ENCODE data around the gene ZNF830. TPM values are rescaled to one million over a fixed set of nuclear protein-coding genes. Genes with fewer than 3 reads are reported as not detected.

Gene ZNF830
- total RNA-seq, 2 experiments from 2014 or later, result 25.0 to 25.5 TPM

DNA sequence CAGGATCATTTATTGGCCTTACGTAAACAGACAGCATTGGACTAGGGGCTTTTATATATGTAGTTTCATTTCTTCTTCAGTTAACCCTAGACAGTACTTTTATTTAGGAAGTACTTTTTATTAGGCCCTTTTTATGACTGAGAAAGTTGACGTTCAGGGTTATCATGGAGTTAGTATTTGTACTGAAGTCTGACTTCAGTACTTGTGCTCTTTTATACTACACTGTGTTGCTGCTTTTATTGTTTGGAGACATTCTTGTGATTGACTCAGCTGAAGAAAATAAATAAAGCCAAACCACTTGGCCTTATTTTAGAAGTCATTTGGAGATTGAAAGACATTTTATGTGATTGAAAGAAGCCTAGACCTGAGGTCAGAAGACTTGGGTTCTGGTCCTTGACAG lies 25.9 kb downstream of the ZNF830 start:
- DNase-seq (ENCODE audit: low spot score), result no peak
- H4K20me1 ChIP-seq (ENCODE audit: insufficient read depth, low read length), result no peaks in the 10 kb centered on the region
- no peak overlapping the region for H2AFZ ChIP-seq (ENCODE audit: low read length)
- POLR2A ChIA-PET, result no interaction called here
- H3K27ac ChIP-seq (ENCODE audit: low read depth, low read length, poor library complexity, severe bottlenecking), result no peak overlapping the region
- TF ChIP-seq EZH2phosphoT487 (IDR thresholded peaks at IDR 0.05; ENCODE audit: borderline replicate concordance, low read depth, low read length), result no peak
- TF ChIP-seq CTCF (conservative IDR thresholded peaks at IDR 0.05; ENCODE audit: low read length), result no peak
- peaks cover 13% of the 10 kb centered on the region; the same call in 1 of the 2 replicates for H3K79me2 ChIP-seq (ENCODE audit: insufficient read depth, low read depth, low read length)
- CTCF ChIA-PET (ENCODE audit: unreplicated experiment), result no interaction called here
- no peaks in the 10 kb centered on the region for H3K9me3 ChIP-seq (ENCODE audit: low read length)
- H3K4me1 ChIP-seq (ENCODE audit: insufficient read depth, low read length, poor library complexity, severe bottlenecking), result peaks cover 4% of the 10 kb centered on the region
- no peak overlapping the region for H3K4me3 ChIP-seq (ENCODE audit: low read depth, low read length, poor library complexity, severe bottlenecking)
- peaks cover 92% of the 10 kb centered on the region for H3K36me3 ChIP-seq (ENCODE audit: insufficient read depth, low read length)
- no peak overlapping the region for H3K4me2 ChIP-seq (ENCODE audit: low read length)
- intact Hi-C loops (cut with micrococcal nuclease; ENCODE audit: unreplicated experiment), result no loop called here
- no peaks in the 10 kb centered on the region for H3K9me2 ChIP-seq (ENCODE audit: insufficient read depth, low read length)
- no TSS peak for BruUV-seq (replicated peaks)

DNA sequence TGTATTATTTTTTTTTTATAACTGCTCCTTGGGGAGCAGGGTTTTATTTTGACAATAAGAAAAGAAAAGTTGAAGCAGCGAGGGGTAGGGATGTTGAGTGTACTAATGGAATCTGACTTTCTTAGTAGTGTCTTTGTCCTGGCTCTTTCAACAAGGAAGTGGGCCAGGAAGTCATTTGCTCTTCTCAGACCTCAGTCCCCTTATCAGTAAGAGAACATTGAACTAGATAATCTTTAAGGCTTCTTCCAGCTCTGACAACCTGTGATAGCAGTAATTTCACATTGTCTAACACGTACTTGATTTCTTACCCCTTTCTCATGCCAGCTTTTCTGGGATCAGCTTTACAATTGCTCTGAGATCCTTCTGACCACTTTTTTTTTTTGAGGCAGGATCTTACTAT lies 27.3 kb downstream of the ZNF830 start:
- H3K9me3 ChIP-seq (ENCODE audit: low read length), result no peaks in the 10 kb centered on the region
- BruUV-seq (replicated peaks), result no TSS peak
- no peak overlapping the region for H3K4me3 ChIP-seq (ENCODE audit: low read depth, low read length, poor library complexity, severe bottlenecking)
- TF ChIP-seq EZH2phosphoT487 (IDR thresholded peaks at IDR 0.05; ENCODE audit: borderline replicate concordance, low read depth, low read length) (no peak), CTCF (conservative IDR thresholded peaks at IDR 0.05; ENCODE audit: low read length) (no peak)
- H2AFZ ChIP-seq (ENCODE audit: low read length), result no peak overlapping the region
- no peak overlapping the region for H3K4me2 ChIP-seq (ENCODE audit: low read length)
- H3K4me1 ChIP-seq (ENCODE audit: insufficient read depth, low read length, poor library complexity, severe bottlenecking), result peaks cover 4% of the 10 kb centered on the region
- H3K36me3 ChIP-seq (ENCODE audit: insufficient read depth, low read length), result peaks cover 96% of the 10 kb centered on the region
- 0 out of 2 replicates have a peak, but pooled peaks cover 6% of the 10 kb centered on the region for H3K79me2 ChIP-seq (ENCODE audit: insufficient read depth, low read depth, low read length)
- no peaks in the 10 kb centered on the region for H3K9me2 ChIP-seq (ENCODE audit: insufficient read depth, low read length)
- ChIA-PET CTCF (ENCODE audit: unreplicated experiment) (no interaction called here), POLR2A (no interaction called here)
- DNase-seq (ENCODE audit: low spot score), result no peak
- no peak overlapping the region for H3K27ac ChIP-seq (ENCODE audit: low read depth, low read length, poor library complexity, severe bottlenecking)
- intact Hi-C loops (cut with micrococcal nuclease; ENCODE audit: unreplicated experiment), result no loop called here
- H4K20me1 ChIP-seq (ENCODE audit: insufficient read depth, low read length), result no peaks in the 10 kb centered on the region

- ChIA-PET CTCF (ENCODE audit: unreplicated experiment) (no interaction called here), POLR2A (no interaction called here)
- H2AFZ ChIP-seq (ENCODE audit: low read length), result no peak overlapping the region
- H4K20me1 ChIP-seq (ENCODE audit: insufficient read depth, low read length), result no peaks in the 10 kb centered on the region
- 0 out of 2 replicates have a peak, but pooled peaks cover under 1% of the 10 kb centered on the region for H3K79me2 ChIP-seq (ENCODE audit: insufficient read depth, low read depth, low read length)
- TF ChIP-seq EZH2phosphoT487 (IDR thresholded peaks at IDR 0.05; ENCODE audit: borderline replicate concordance, low read depth, low read length), result no peak
- TF ChIP-seq CTCF (conservative IDR thresholded peaks at IDR 0.05; ENCODE audit: low read length), result no peak
- H3K4me2 ChIP-seq (ENCODE audit: low read length), result no peak overlapping the region
- peaks cover 4% of the 10 kb centered on the region for H3K4me1 ChIP-seq (ENCODE audit: insufficient read depth, low read length, poor library complexity, severe bottlenecking)
- intact Hi-C loops (cut with micrococcal nuclease; ENCODE audit: unreplicated experiment), result no loop called here
- H3K9me2 ChIP-seq (ENCODE audit: insufficient read depth, low read length), result no peaks in the 10 kb centered on the region
- no peak overlapping the region for H3K4me3 ChIP-seq (ENCODE audit: low read depth, low read length, poor library complexity, severe bottlenecking)
- no TSS peak for BruUV-seq (replicated peaks)
- H3K27ac ChIP-seq (ENCODE audit: low read depth, low read length, poor library complexity, severe bottlenecking), result no peak overlapping the region
- H3K36me3 ChIP-seq (ENCODE audit: insufficient read depth, low read length), result peaks cover 96% of the 10 kb centered on the region
- H3K9me3 ChIP-seq (ENCODE audit: low read length), result no peaks in the 10 kb centered on the region
- no peak for DNase-seq (ENCODE audit: low spot score)
These were observed 28.1 kb downstream of the ZNF830 start for GRCh38 chr17:34989473-34989872.

All from OCI-LY7 (cell line).